K562 (cell line): ENCODE measurements around the gene LUC7L. TPM values are rescaled to one million over a fixed set of nuclear protein-coding genes. Genes with fewer than 3 reads are reported as not detected.

ENCODE experiments used
- ATAC-seq: fragments of 200-7000 bp; cut with Tn5 transposase; 3 replicates; pipeline ENCODE4 v1.9.1; 2020; ENCODE audit warnings: moderate library complexity
- BruUV-seq: library from RNA; stranded (reverse); fragments of 400-500 nt; replicated peaks from 2 replicates; lab custom pipeline; 2021; lab: Mats Ljungman, UMichigan
- CTCF ChIA-PET: fragments of 300-600 bp; formaldehyde crosslinking; extraction: SDS; loops from one replicate; lab custom pipeline; 2021; ENCODE audit warnings: low intra/inter-chr PET ratio; lab: Yijun Ruan, JAX
- POLR2A ChIA-PET: fragments of 300-600, 350-650 bp; sonication (Branson Sonifier 250); formaldehyde crosslinking; extraction: SDS; loops from one replicate; lab custom pipeline; 2021; ENCODE audit warnings: antibody characterized with exemption, inconsistent platforms; lab: Yijun Ruan, JAX
- DNase-seq, 4 experiments: peaks; one replicate each; pipeline versions ENCODE4 v3.0.0 to v3.0.0-alpha.2; 2011 to 2018; ENCODE audit warnings: low spot score in 3 of 4, mixed read lengths in 3 of 4; ENCODE audit errors: extremely low read depth in 1 of 4
- FAIRE-seq: peaks from 2 replicates; lab custom pipeline; 2011; peaks lifted over from hg19 to GRCh38; lab: Jason Lieb, UNC
- H2AFZ ChIP-seq: 2 replicates; pipeline ENCODE4 v1.6.0; 2011; ENCODE audit warnings: low read depth, low read length, control low read depth, inconsistent platforms
- H3K27ac ChIP-seq: fragments of 200-600 bp; 3 replicates; pipeline ENCODE4 v1.8.0; 2011; ENCODE audit warnings: low read depth, mild to moderate bottlenecking, control low read depth, inconsistent platforms, low read length, moderate library complexity, mixed read lengths; ENCODE audit errors: extremely low read depth
- H3K27me3 ChIP-seq, 2 experiments: fragments of 300-600 bp in 1 of 2; 2 replicates in 1 of 2; 3 replicates in 1 of 2; pipeline versions ENCODE4 v1.6.0 to v1.8.0; 2011; ENCODE audit warnings: inconsistent platforms in 2 of 2, low read length in 2 of 2, mild to moderate bottlenecking in 1 of 2, mixed read lengths in 1 of 2, moderate library complexity in 1 of 2; ENCODE audit not compliant: control insufficient read depth in 2 of 2, insufficient read depth in 2 of 2
- H3K36me3 ChIP-seq: fragments of 300-600 bp; 3 replicates; pipeline ENCODE4 v1.8.0; 2011; ENCODE audit warnings: mild to moderate bottlenecking, low read length, inconsistent platforms; ENCODE audit not compliant: control insufficient read depth, insufficient read depth
- H3K4me1 ChIP-seq, 2 experiments: fragments of 200-600 bp in 1 of 2; replicated peaks in 1 of 2; 2 replicates in 1 of 2; 3 replicates in 1 of 2; pipeline versions ENCODE4 v1.5.1 to v1.8.0; 2011; ENCODE audit warnings: inconsistent platforms in 2 of 2, low read length in 2 of 2, mild to moderate bottlenecking in 1 of 2, mixed read lengths in 1 of 2, moderate library complexity in 1 of 2; ENCODE audit not compliant: control insufficient read depth in 2 of 2, insufficient read depth in 2 of 2
- H3K4me2 ChIP-seq: 2 replicates; pipeline ENCODE4 v1.6.1; 2011; ENCODE audit warnings: low read length, control low read depth, inconsistent platforms, mixed read lengths; ENCODE audit not compliant: insufficient read depth
- H3K4me3 ChIP-seq: fragments of 200-600 bp; sonication (generic), shearing (Covaris generic); 2 replicates; pipeline ENCODE4 v1.5.1; 2016; ENCODE audit warnings: control low read depth, inconsistent platforms
- H3K79me2 ChIP-seq: fragments of 200-600 bp; 3 replicates; pipeline ENCODE4 v1.8.0; 2011; ENCODE audit warnings: low read length, inconsistent platforms; ENCODE audit not compliant: control insufficient read depth, insufficient read depth
- H3K9ac ChIP-seq, 2 experiments: 2 replicates each; pipeline versions ENCODE4 v1.6.0 to v1.6.1; 2011; ENCODE audit warnings: low read depth in 2 of 2, low read length in 2 of 2, control low read depth in 1 of 2, inconsistent platforms in 1 of 2, mild to moderate bottlenecking in 1 of 2, mixed read lengths in 1 of 2; ENCODE audit not compliant: insufficient read depth in 1 of 2
- H3K9me1 ChIP-seq: one replicate; pipeline ENCODE4 v1.6.0; 2011; ENCODE audit warnings: inconsistent platforms, mild to moderate bottlenecking, low read length, moderate library complexity; ENCODE audit not compliant: control insufficient read depth, insufficient read depth
- H3K9me3 ChIP-seq: replicated peaks from 2 replicates; pipeline ENCODE4 v1.5.1; 2011; ENCODE audit warnings: low read depth, low read length, inconsistent platforms; ENCODE audit not compliant: control insufficient read depth, insufficient read depth
- H4K20me1 ChIP-seq: replicated peaks from 2 replicates; pipeline ENCODE4 v1.6.1; 2011; ENCODE audit warnings: low read length, inconsistent platforms, mixed read lengths; ENCODE audit not compliant: control insufficient read depth, insufficient read depth
- BRCA1 ChIP-seq, 2 experiments: fragments of 450-650 bp in 1 of 2; sonication (generic) in 1 of 2; formaldehyde crosslinking in 1 of 2; IDR thresholded peaks; 2 replicates each; pipeline versions ENCODE4 v1.5.0 to v1.6.1; 2017 to 2020; ENCODE audit warnings: mild to moderate bottlenecking in 1 of 2, missing genetic modification reagents in 1 of 2
- CBFA2T2 ChIP-seq: fragments of 450-650 bp; conservative IDR thresholded peaks from 2 replicates; pipeline ENCODE4 v1.6.1; 2017; ENCODE audit warnings: mild to moderate bottlenecking
- CEBPG ChIP-seq, 3 experiments: fragments of 200-800 bp in 1 of 3; sonication (Bioruptor generic) in 1 of 3; sonication (generic) in 1 of 3; formaldehyde crosslinking in 1 of 3; IDR thresholded peaks in 2 of 3; conservative IDR thresholded peaks in 1 of 3; 2 replicates each; pipeline versions ENCODE4 v1.6.1 to v1.8.0; 2016 to 2022; ENCODE audit warnings: missing compliant biosample characterization in 2 of 3, missing genetic modification characterization in 2 of 3, mild to moderate bottlenecking in 1 of 3, missing genetic modification reagents in 1 of 3
- FOSL1 ChIP-seq: fragments of 200-800 bp; sonication (Bioruptor generic); conservative IDR thresholded peaks from 2 replicates; pipeline ENCODE4 v1.6.1; 2016; ENCODE audit warnings: missing genetic modification characterization, missing compliant biosample characterization
- NFIC ChIP-seq: fragments of 450-650 bp; IDR thresholded peaks from 2 replicates; pipeline ENCODE4 v1.6.1; 2017; ENCODE audit warnings: mild to moderate bottlenecking, inconsistent platforms
- NFIX ChIP-seq: fragments of 250-450 bp; sonication (Bioruptor Pico); IDR thresholded peaks from 2 replicates; pipeline ENCODE4 v1.4.0; 2020; ENCODE audit warnings: low read depth, mild to moderate bottlenecking, moderate library complexity
- SMAD4 ChIP-seq: fragments of 250-450 bp; sonication (Bioruptor Pico); conservative IDR thresholded peaks from 2 replicates; pipeline ENCODE4 v1.8.0; 2021; ENCODE audit warnings: inconsistent platforms, mild to moderate bottlenecking, moderate library complexity
- TCFL5 ChIP-seq: fragments of 250-450 bp; sonication (Bioruptor Pico); conservative IDR thresholded peaks from 2 replicates; pipeline ENCODE4 v1.6.1; 2021; ENCODE audit warnings: mild to moderate bottlenecking, moderate library complexity, matching md5 sums
- WGBS: fragments of 100-300 bp; shearing (Covaris generic); methylation state at CpG from one replicate; pipeline ENCODE4 v1.1.6; 2016; ENCODE audit warnings: low coverage, mixed read lengths; ENCODE audit not compliant: insufficient coverage; ENCODE audit errors: missing lambda C conversion rate; 5-methylcytosine and 5-hydroxymethylcytosine counted together
- in situ Hi-C: fragments of 300-500 bp; cut with MboI; formaldehyde crosslinking; loops from 4 replicates; pipeline ENCODE4 v1.15.0; 2018; ENCODE audit warnings: inconsistent platforms, mixed read lengths
- intact Hi-C: fragments of 100-400 bp; cut with micrococcal nuclease; formaldehyde crosslinking; loops from 2 replicates; pipeline ENCODE4 v1.14.2; 2022
- polyA plus RNA-seq, 8 experiments: library from polyadenylated mRNA; depleted of rRNA in 4 of 8; stranded (reverse) in 5 of 8; unstranded in 3 of 8; fragments of >200 nt; fragmentation: Nextera tagmentation in 2 of 8; fragmentation: Illumina TruSeq in 1 of 8; extraction: Ambion mirVana in 2 of 8; extraction: Trizol in 1 of 8; gene quantifications; 2 replicates each; pipeline versions ENCODE4 v1.2.1 to v1.2.3, GENCODE V29; 2011 to 2014; ENCODE audit warnings: inconsistent platforms in 1 of 8, missing spikeins in 1 of 8
- total RNA-seq, 7 experiments: library from RNA; depleted of rRNA in 6 of 7; stranded (reverse); fragments of >200 nt in 6 of 7; fragmentation: Illumina TruSeq in 2 of 7; extraction: Trizol in 2 of 7; gene quantifications; 2 replicates each; pipeline versions ENCODE4 v1.2.1 to v1.2.3, GENCODE V29; 2011 to 2021; ENCODE audit warnings: low replicate concordance in 1 of 7
- TF ChIP-seq, protein P1 (sequence below): sonication (generic); formaldehyde crosslinking; IDR thresholded peaks from 2 replicates; pipeline ENCODE4 v1.9.0; 2022; ENCODE audit warnings: mild to moderate bottlenecking, missing genetic modification reagents
- TF ChIP-seq, protein P2 (sequence below): sonication (generic); formaldehyde crosslinking; IDR thresholded peaks from 2 replicates; pipeline ENCODE4 v1.8.0; 2022; ENCODE audit warnings: mild to moderate bottlenecking, missing genetic modification reagents, borderline replicate concordance
- TF ChIP-seq, protein P3 (sequence below), 2 experiments: IDR thresholded peaks; 2 replicates each; pipeline ENCODE4 v1.6.1; 2011; ENCODE audit warnings: borderline replicate concordance in 1 of 2, control low read depth in 1 of 2, low read depth in 1 of 2, low read length in 1 of 2, mild to moderate bottlenecking in 1 of 2, mixed read lengths in 1 of 2, moderate library complexity in 1 of 2; ENCODE audit not compliant: insufficient read depth in 1 of 2, insufficient read length in 1 of 2, poor library complexity in 1 of 2, severe bottlenecking in 1 of 2; ENCODE audit errors: extremely low read depth in 1 of 2

Gene LUC7L
- total and polyA plus RNA-seq, 9 of the 15 experiments (the other 6 are each of a cell fraction or from before 2014, with no cell fraction given): 1.7 to 93.3 (median 59.5) TPM

DNA sequence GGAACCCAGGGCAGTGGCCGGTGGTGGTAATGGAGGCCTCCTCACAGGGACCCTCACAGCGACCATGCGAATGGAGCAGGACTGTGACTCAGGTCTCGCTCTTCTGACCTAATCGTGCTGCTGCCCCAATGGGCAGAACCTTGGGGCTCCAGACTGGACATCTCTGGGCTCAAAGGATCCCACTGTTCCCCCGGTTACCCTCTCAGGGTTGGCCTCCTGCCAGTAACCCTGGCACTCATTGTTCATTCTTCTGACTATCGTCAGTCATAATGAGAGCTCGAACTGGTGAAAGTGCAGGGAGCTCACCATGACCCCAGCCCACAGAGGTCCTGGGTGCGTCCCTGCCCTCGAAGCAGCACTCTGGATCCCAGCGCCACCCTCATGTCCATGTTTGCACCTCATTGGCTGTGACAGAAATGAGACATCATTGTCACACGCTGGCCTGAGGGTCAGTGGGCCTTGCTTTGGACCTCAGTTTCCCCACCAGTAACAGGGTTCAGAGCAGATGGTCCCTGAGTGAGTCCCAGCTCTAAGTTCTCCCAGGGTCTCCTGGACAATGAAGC lies 86.8 kb downstream of the LUC7L start:
- CTCF ChIA-PET: no interaction called here
- no TSS peak for BruUV-seq
- no peak for ATAC-seq
- TF ChIP-seq FOSL1 (tag): 0 out of 2 replicates have a peak, but pooled peaks have one; percentile 3
- TF ChIP-seq, protein P1, sequence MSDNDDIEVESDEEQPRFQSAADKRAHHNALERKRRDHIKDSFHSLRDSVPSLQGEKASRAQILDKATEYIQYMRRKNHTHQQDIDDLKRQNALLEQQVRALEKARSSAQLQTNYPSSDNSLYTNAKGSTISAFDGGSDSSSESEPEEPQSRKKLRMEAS (CRISPR knock-in tag): peak; percentile 24; the same call in 1 of the 2 replicates
- TF ChIP-seq TCFL5 (CRISPR knock-in tag): no peak
- peak; percentile 91 for TF ChIP-seq NFIC
- no peak for TF ChIP-seq BRCA1 (IDR thresholded peaks at IDR 0.05)
- no peak for TF ChIP-seq BRCA1 (CRISPR knock-in tag; IDR thresholded peaks at IDR 0.05)
- 0 out of 2 replicates have a peak, but pooled peaks have one; percentile 30 for TF ChIP-seq NFIX
- peak; percentile 25; the same call in 1 of the 2 replicates for TF ChIP-seq SMAD4
- TF ChIP-seq, protein P2, sequence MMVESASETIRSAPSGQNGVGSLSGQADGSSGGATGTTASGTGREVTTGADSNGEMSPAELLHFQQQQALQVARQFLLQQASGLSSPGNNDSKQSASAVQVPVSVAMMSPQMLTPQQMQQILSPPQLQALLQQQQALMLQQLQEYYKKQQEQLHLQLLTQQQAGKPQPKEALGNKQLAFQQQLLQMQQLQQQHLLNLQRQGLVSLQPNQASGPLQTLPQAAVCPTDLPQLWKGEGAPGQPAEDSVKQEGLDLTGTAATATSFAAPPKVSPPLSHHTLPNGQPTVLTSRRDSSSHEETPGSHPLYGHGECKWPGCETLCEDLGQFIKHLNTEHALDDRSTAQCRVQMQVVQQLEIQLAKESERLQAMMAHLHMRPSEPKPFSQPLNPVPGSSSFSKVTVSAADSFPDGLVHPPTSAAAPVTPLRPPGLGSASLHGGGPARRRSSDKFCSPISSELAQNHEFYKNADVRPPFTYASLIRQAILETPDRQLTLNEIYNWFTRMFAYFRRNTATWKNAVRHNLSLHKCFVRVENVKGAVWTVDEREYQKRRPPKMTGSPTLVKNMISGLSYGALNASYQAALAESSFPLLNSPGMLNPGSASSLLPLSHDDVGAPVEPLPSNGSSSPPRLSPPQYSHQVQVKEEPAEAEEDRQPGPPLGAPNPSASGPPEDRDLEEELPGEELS (CRISPR knock-in tag): no peak
- TF ChIP-seq CBFA2T2: no peak
- TF ChIP-seq, protein P3, sequence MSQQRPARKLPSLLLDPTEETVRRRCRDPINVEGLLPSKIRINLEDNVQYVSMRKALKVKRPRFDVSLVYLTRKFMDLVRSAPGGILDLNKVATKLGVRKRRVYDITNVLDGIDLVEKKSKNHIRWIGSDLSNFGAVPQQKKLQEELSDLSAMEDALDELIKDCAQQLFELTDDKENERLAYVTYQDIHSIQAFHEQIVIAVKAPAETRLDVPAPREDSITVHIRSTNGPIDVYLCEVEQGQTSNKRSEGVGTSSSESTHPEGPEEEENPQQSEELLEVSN (IDR thresholded peaks at IDR 0.05; ENCODE audit: borderline replicate concordance in 1 of 2, extremely low read depth in 1 of 2, insufficient read depth in 1 of 2, insufficient read length in 1 of 2, low read depth in 1 of 2, low read length in 1 of 2, poor library complexity in 1 of 2, severe bottlenecking in 1 of 2): peak in 1 of 2 experiments; percentile 47
- 0 out of 2 replicates have a peak, but pooled peaks have one; percentile 22 for TF ChIP-seq CEBPG (CRISPR knock-in tag; IDR thresholded peaks at IDR 0.05)
- TF ChIP-seq CEBPG (tag; conservative IDR thresholded peaks at IDR 0.05 in 1 of 2, IDR thresholded peaks at IDR 0.05 in 1 of 2): no peak

More for the DNA sequence above, 86.8 kb downstream of the LUC7L start:
- Histone ChIP-seq H3K9me1 (no peaks in the 10 kb centered on the region), H3K9me3 (no peaks in the 10 kb centered on the region), H3K27me3 (no peaks in the 10 kb centered on the region), H3K27ac (peak overlapping the region; percentile 81), H3K4me2 (peak overlapping the region; percentile 71), H3K4me1 (peaks cover 37 to 57% of the 10 kb centered on the region in 2 experiments), H3K36me3 (no peaks in the 10 kb centered on the region), H4K20me1 (no peaks in the 10 kb centered on the region), H3K4me3 (no peak overlapping the region), H3K79me2 (peaks cover 10% of the 10 kb centered on the region), H2AFZ (peak overlapping the region; percentile 52), H3K9ac (peak overlapping the region; percentile 56 to 86)
- POLR2A ChIA-PET: interaction anchor here (1.2 to 1.6 kb wide), 3 partner anchors 9 to 85 kb away, joined by 3 to 4 read pairs (median 4); no protein-coding TSS in a partner anchor
- intact Hi-C loops (loop anchor here (2.0 kb wide), 1 partner anchor 36 kb away; no protein-coding TSS in a partner anchor), in situ Hi-C loops (no loop called here)
- DNase-seq: peak in 1 of 4 experiments; percentile 56
- WGBS: 18% methylated on average over 11 of the region's 12 CpGs
- peak; percentile 37 for FAIRE-seq
